Astrocyte of the hippocampus (primary cell): ENCODE results near the gene BIRC7.

ENCODE experiments used
- DNase-seq: peaks from one replicate; pipeline ENCODE4 v3.0.0; 2011; ENCODE audit warnings: low read depth, low spot score

BIRC7 gene

GRCh38 chr20:63224412-63225081 is 11.2 kb upstream of the BIRC7 start:
- DNase-seq: peak; percentile 92

DNA sequence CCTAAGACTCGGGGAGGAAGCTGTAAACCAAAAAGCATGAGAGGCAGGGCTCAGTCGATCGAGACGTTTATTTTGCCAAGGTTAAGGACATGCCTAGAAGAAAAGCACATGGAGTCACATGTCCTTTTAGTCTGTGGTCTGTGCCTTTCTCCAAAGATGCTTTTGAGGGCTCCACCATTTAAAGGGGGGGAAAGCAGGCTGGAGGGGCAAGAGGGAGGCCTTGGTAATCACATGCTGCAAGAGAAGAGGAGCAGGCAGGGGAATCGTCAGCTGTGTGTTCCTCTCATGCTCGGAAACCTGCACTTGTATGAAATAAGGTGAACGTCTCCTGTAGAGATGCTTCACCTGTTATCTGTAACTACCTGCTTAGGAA is 10.6 kb upstream of the BIRC7 start:
- DNase-seq: no peak

DNA sequence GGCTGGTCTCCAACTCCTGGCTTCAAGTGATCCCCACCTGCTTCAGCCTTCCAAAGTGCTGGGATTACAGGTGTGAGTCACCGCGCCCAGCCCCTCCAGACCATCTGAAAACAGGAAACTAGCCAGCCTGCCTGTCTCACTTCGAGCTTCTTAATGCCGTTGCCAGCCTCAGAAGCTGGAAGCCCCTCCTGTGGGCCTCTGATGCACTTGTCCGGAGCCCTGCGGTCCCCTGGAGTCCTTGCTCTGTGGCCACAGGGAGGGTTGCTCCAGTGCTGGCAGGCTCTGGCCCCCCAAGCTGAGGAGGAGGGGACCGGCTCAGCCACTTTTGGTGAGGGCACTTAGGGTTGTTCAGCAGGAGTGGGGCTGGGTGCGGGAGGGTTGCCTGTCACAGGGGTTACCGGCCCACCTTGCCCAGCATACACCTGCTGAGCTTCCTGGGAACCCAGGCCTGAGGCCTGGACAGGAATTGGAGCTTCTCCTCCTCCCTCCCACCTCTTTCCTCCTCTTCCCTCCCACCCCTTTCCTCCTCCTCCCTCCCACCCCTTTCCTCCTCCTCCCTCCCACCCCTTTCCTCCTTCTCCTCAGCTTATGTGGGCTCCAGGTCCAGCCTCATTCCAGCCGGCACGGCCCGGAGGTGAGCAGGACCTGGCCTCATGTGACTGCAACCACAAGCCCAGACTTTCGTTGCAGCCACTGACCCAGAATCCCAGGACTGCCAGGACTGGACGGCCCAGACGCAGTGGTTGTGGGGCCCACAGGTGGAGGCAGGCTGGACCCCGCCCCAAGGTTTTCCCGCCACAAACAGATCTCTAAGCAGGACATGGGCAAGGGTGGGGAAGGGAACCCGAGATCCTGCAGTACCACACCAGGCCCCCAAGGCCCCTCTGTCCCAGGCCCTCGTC is 9.4 kb upstream of the BIRC7 start:
- no peak for DNase-seq

DNA sequence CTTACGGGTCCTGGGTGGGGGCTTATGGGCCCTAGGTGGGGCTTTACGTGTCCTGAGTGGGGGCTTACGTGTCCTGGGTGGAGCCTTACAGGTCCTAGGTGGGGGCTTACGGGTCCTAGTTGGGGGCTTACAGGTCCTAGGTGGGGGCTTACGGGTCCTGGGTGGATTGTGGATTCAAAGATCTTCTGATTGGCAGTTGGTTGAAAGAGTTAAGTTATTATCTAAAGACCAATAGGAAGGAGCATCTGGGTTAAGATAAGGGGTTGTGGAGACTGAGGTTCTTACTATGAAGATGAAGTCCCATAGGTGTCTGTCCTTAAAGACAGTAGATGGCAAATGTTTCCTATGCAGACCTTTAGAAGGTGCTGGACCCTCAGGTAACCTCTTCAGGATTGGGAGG is 8.4 kb upstream of the BIRC7 start:
- no peak for DNase-seq

DNA sequence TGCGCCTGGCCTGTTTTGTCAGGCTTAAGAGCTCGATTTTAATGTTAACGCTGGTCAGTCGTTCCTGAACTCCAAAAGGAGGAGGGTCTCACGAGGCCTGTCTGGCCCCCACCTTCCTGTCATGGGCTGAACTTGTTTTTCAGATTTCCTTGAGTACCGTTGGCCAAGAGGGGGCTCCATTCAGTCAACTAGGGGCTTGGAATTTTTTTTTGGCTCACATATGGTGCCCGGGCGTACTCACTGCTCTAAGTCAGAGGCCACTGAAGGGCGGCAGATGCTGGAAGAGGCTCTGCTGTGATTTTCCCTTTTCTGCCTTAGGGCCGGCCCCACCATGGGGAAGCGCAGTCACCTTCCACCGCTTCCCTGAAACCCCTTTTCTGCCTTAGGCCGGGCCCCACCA is 6.9 kb upstream of the BIRC7 start:
- DNase-seq: no peak

- DNase-seq: peak; percentile 79
These were observed 4.9 kb upstream of the BIRC7 start for GRCh38 chr20:63230800-63231268.

DNA sequence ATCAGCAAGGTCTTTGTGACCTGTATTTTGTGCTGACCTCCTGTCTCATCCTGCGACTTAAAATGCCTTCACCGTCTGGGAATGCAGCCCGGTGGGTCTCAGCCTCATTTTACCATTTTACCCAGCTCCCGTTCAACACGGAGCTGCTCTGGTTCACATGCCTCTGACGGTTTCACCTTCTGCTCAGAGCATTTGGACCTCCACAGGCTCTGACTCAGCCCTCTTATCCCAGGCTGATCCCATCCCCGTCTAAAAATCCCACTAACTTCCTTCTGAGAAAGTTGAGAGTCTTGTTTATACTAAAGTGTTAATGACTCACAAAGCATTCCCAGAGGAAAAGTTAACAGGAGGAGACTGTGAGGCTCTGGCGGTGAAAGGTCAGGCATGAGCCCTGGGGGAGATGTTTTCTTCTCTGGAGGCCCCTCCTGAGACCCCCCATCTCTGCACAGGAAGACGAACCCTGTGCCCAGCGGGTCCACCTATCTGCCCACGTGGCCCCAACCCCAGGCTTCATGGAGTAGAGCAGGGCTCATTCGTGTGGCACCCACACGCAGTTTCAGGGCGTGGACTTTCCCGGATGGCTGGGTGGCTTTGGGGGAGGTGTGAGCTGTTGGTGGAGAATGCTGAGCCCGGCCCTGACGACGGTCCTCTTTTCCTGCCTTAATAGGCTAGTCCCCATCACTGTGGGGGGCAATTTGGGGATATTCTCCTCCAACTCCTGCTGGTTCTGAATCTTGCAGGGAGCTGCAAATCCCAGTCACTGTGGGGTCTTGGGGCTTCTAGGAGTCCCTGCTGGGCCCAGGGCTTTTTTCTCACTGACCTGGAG is 3.3 kb upstream of the BIRC7 start:
- peak; percentile 84 for DNase-seq

- no peak for DNase-seq
These were observed 2.7 kb upstream of the BIRC7 start for GRCh38 chr20:63233061-63233344.

GRCh38 chr20:63233924-63234323 is 1.8 kb upstream of the BIRC7 start:
- no peak for DNase-seq

- peak; percentile 59 for DNase-seq
These were observed 859 bp upstream of the BIRC7 start for GRCh38 chr20:63234693-63235398.

DNA sequence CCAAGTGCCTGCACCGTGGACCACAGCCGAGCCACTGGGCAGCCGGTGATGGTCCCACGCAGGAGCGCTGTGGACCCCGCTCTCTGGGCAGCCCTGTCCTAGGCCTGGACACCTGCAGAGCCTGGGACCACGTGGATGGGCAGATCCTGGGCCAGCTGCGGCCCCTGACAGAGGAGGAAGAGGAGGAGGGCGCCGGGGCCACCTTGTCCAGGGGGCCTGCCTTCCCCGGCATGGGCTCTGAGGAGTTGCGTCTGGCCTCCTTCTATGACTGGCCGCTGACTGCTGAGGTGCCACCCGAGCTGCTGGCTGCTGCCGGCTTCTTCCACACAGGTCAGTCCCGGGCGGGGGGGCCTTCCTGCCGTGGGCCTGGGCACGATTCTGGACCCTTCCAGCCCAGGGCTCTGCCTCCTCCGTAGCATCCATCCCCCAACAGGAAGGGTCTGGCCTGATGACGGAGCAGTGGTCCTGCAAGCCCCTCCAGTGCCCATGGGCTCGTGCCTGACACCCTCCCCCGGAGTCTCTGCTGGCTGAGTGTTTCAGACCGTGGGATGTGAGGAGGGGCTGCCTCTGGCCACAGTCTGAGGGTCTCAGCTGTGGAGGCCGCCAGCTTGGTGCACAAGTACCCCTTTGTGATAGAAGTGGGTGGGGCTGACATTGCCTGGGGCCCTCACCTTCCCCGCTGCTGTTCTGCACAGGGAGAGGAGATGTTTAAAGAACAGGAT is 572 bp downstream of the BIRC7 start:
- no peak for DNase-seq

GRCh38 chr20:63238031-63238430 is 2.3 kb downstream of the BIRC7 start:
- DNase-seq: no peak

DNA sequence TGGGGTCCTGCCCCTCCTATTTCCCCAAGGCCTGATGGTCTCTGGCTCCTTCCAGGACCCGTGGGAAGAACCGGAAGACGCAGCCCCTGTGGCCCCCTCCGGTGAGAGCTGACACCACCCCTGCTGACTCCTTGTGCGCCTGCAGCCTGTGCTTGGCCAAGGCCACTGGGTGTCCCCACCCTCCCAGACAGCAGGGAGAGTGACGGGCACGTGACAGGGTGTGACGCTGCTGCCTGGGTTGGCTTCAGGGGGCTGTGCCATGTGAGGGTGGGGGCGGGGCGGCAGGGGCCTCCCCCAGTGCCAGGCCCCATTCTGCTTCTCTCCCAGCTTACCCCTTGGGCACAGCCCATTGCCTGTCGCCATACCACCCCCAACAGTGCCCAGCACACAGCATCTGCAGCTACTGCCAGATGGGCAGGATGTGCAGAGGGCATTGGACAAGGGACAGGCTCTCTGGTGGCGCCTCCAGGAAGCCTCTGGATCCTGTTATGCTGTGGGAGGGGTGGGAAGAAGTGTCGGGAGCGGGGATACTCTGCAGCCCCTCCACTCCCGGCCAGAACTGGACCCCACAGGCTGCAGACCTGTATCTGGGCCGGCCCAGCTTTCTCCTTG is 2.9 kb downstream of the BIRC7 start:
- DNase-seq: no peak

DNA sequence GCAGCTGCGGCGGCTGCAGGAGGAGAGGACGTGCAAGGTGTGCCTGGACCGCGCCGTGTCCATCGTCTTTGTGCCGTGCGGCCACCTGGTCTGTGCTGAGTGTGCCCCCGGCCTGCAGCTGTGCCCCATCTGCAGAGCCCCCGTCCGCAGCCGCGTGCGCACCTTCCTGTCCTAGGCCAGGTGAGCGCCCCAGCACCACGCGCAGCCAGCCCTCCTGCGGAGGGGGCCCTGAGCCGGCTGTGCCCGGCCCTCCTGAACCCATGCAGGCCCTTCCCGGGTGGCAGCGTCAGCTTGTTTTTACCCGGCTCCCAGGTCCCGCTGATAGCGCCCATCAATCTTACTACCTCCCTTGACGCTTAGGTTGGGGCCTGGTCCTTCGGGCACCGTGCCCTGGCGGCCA is 3.7 kb downstream of the BIRC7 start:
- DNase-seq: no peak

DNA sequence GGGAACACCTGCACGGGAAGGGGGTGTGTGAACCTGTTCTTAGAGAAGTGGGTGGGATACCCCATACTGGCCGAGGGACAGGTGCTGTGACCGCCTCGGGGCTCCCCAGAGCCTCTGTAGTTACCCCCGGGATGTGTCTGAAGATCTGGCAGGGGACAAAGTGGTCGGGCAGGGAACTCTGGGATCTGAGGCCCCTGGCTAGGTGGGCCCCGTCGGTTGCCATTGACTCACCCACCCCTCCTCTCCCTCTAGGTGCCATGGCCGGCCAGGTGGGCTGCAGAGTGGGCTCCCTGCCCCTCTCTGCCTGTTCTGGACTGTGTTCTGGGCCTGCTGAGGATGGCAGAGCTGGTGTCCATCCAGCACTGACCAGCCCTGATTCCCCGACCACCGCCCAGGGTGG is 4.3 kb downstream of the BIRC7 start:
- DNase-seq: no peak

GRCh38 chr20:63241272-63241671 is 5.6 kb downstream of the BIRC7 start:
- DNase-seq: no peak

GRCh38 chr20:63242736-63243135 is 7.0 kb downstream of the BIRC7 start:
- no peak for DNase-seq

- DNase-seq: no peak
These were observed 8.0 kb downstream of the BIRC7 start for GRCh38 chr20:63243604-63244247.

DNA sequence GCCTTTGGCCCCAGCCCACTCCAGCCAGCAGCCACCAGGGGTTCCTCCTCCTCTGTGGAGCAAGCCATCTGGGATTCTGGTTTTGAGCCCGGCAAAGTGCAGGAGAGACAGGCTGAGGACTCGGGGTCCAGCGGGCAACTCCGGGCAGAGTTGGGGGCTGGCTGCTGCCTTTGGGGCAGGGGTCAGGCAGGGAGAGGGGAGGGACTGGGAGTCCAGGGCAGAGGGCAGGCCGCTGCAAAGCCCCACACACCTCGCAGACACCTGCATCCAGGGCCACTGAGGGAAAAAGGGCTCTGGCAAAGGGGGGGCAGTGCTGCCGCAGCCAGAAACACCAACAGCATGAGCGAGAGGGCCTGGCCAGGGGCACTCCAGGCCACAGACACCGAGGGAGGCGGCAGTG is 8.8 kb downstream of the BIRC7 start:
- no peak for DNase-seq
